Neural progenitor cell (in vitro differentiated cells): ENCODE results near the gene CTU2.

Source experiments
- CTCF ChIP-seq: fragments of 200-600 bp; sonication (generic); IDR thresholded peaks from 2 replicates; pipeline ENCODE4 v1.5.1; 2017; ENCODE audit warnings: antibody characterized with exemption, mild to moderate bottlenecking
- EZH2 ChIP-seq: fragments of 200-600 bp; sonication (generic); IDR thresholded peaks from 2 replicates; pipeline ENCODE4 v1.6.1; 2017; ENCODE audit warnings: antibody characterized with exemption, mild to moderate bottlenecking, moderate library complexity

- TF ChIP-seq CTCF (no peak), EZH2 (no peak)
Observed at GRCh38 chr16:88680554-88681083, 25.7 kb upstream of the CTU2 start.
